K562 (cell line): ENCODE data around the gene SETD5. TPM values are rescaled to one million over a fixed set of nuclear protein-coding genes. Genes with fewer than 3 reads are reported as not detected.
A peak's percentile ranks its signal among the peaks of the same experiment; 100 is the strongest.

Experiments used
- ATAC-seq: fragments of 200-7000 bp; cut with Tn5 transposase; 3 replicates; pipeline ENCODE4 v1.9.1; 2020; ENCODE audit warnings: moderate library complexity
- BruUV-seq: library from RNA; stranded (reverse); fragments of 400-500 nt; replicated peaks from 2 replicates; lab custom pipeline; 2021; lab: Mats Ljungman, UMichigan
- CTCF ChIA-PET: fragments of 300-600 bp; formaldehyde crosslinking; extraction: SDS; loops from one replicate; lab custom pipeline; 2021; ENCODE audit warnings: low intra/inter-chr PET ratio; lab: Yijun Ruan, JAX
- POLR2A ChIA-PET: fragments of 300-600, 350-650 bp; sonication (Branson Sonifier 250); formaldehyde crosslinking; extraction: SDS; loops from one replicate; lab custom pipeline; 2021; ENCODE audit warnings: antibody characterized with exemption, inconsistent platforms; lab: Yijun Ruan, JAX
- DNase-seq, 4 experiments: peaks; one replicate each; pipeline versions ENCODE4 v3.0.0 to v3.0.0-alpha.2; 2011 to 2018; ENCODE audit warnings: low spot score in 3 of 4, mixed read lengths in 3 of 4; ENCODE audit errors: extremely low read depth in 1 of 4
- FAIRE-seq: peaks from 2 replicates; lab custom pipeline; 2011; peaks lifted over from hg19 to GRCh38; lab: Jason Lieb, UNC
- H2AFZ ChIP-seq: 2 replicates; pipeline ENCODE4 v1.6.0; 2011; ENCODE audit warnings: low read depth, low read length, control low read depth, inconsistent platforms
- H3K27ac ChIP-seq: fragments of 200-600 bp; 3 replicates; pipeline ENCODE4 v1.8.0; 2011; ENCODE audit warnings: low read depth, mild to moderate bottlenecking, control low read depth, inconsistent platforms, low read length, moderate library complexity, mixed read lengths; ENCODE audit errors: extremely low read depth
- H3K27me3 ChIP-seq, 2 experiments: fragments of 300-600 bp in 1 of 2; 2 replicates in 1 of 2; 3 replicates in 1 of 2; pipeline versions ENCODE4 v1.6.0 to v1.8.0; 2011; ENCODE audit warnings: inconsistent platforms in 2 of 2, low read length in 2 of 2, mild to moderate bottlenecking in 1 of 2, mixed read lengths in 1 of 2, moderate library complexity in 1 of 2; ENCODE audit not compliant: control insufficient read depth in 2 of 2, insufficient read depth in 2 of 2
- H3K36me3 ChIP-seq: fragments of 300-600 bp; 3 replicates; pipeline ENCODE4 v1.8.0; 2011; ENCODE audit warnings: mild to moderate bottlenecking, low read length, inconsistent platforms; ENCODE audit not compliant: control insufficient read depth, insufficient read depth
- H3K4me1 ChIP-seq, 2 experiments: fragments of 200-600 bp in 1 of 2; replicated peaks in 1 of 2; 2 replicates in 1 of 2; 3 replicates in 1 of 2; pipeline versions ENCODE4 v1.5.1 to v1.8.0; 2011; ENCODE audit warnings: inconsistent platforms in 2 of 2, low read length in 2 of 2, mild to moderate bottlenecking in 1 of 2, mixed read lengths in 1 of 2, moderate library complexity in 1 of 2; ENCODE audit not compliant: control insufficient read depth in 2 of 2, insufficient read depth in 2 of 2
- H3K4me2 ChIP-seq: 2 replicates; pipeline ENCODE4 v1.6.1; 2011; ENCODE audit warnings: low read length, control low read depth, inconsistent platforms, mixed read lengths; ENCODE audit not compliant: insufficient read depth
- H3K4me3 ChIP-seq: fragments of 200-600 bp; sonication (generic), shearing (Covaris generic); 2 replicates; pipeline ENCODE4 v1.5.1; 2016; ENCODE audit warnings: control low read depth, inconsistent platforms
- H3K79me2 ChIP-seq: fragments of 200-600 bp; 3 replicates; pipeline ENCODE4 v1.8.0; 2011; ENCODE audit warnings: low read length, inconsistent platforms; ENCODE audit not compliant: control insufficient read depth, insufficient read depth
- H3K9ac ChIP-seq, 2 experiments: 2 replicates each; pipeline versions ENCODE4 v1.6.0 to v1.6.1; 2011; ENCODE audit warnings: low read depth in 2 of 2, low read length in 2 of 2, control low read depth in 1 of 2, inconsistent platforms in 1 of 2, mild to moderate bottlenecking in 1 of 2, mixed read lengths in 1 of 2; ENCODE audit not compliant: insufficient read depth in 1 of 2
- H3K9me1 ChIP-seq: one replicate; pipeline ENCODE4 v1.6.0; 2011; ENCODE audit warnings: inconsistent platforms, mild to moderate bottlenecking, low read length, moderate library complexity; ENCODE audit not compliant: control insufficient read depth, insufficient read depth
- H3K9me3 ChIP-seq: replicated peaks from 2 replicates; pipeline ENCODE4 v1.5.1; 2011; ENCODE audit warnings: low read depth, low read length, inconsistent platforms; ENCODE audit not compliant: control insufficient read depth, insufficient read depth
- H4K20me1 ChIP-seq: replicated peaks from 2 replicates; pipeline ENCODE4 v1.6.1; 2011; ENCODE audit warnings: low read length, inconsistent platforms, mixed read lengths; ENCODE audit not compliant: control insufficient read depth, insufficient read depth
- HDAC2 ChIP-seq: fragments of 450-650 bp; IDR thresholded peaks from 2 replicates; pipeline ENCODE4 v1.6.1; 2016; ENCODE audit warnings: mild to moderate bottlenecking
- MEIS2 ChIP-seq: fragments of 450-650 bp; IDR thresholded peaks from 2 replicates; pipeline ENCODE4 v1.6.1; 2014; ENCODE audit warnings: mild to moderate bottlenecking; ENCODE audit not compliant: partially characterized antibody
- YY1 ChIP-seq, 3 experiments: IDR thresholded peaks; 2 replicates each; pipeline ENCODE4 v1.6.1; 2011; ENCODE audit warnings: low read length in 2 of 3, mild to moderate bottlenecking in 2 of 3, moderate library complexity in 2 of 3, borderline replicate concordance in 1 of 3, control low read depth in 1 of 3, low read depth in 1 of 3; ENCODE audit not compliant: insufficient read depth in 3 of 3, insufficient replicate concordance in 2 of 3, control insufficient read depth in 1 of 3, insufficient read length in 1 of 3; ENCODE audit errors: extremely low read depth in 1 of 3
- ZFPM2 ChIP-seq: fragments of 250-450 bp; sonication (Bioruptor Pico); IDR thresholded peaks from 2 replicates; pipeline ENCODE4 v1.5.1; 2022; ENCODE audit warnings: mild to moderate bottlenecking
- ZKSCAN8 ChIP-seq: fragments of 200-800 bp; sonication (Bioruptor generic); IDR thresholded peaks from 2 replicates; pipeline ENCODE4 v1.6.1; 2016; ENCODE audit warnings: missing genetic modification characterization, missing compliant biosample characterization
- ZNF780A ChIP-seq: fragments of 250-450 bp; sonication (Bioruptor Pico); IDR thresholded peaks from 2 replicates; pipeline ENCODE4 v1.5.0; 2021; ENCODE audit warnings: mild to moderate bottlenecking
- WGBS: fragments of 100-300 bp; shearing (Covaris generic); methylation state at CpG from one replicate; pipeline ENCODE4 v1.1.6; 2016; ENCODE audit warnings: low coverage, mixed read lengths; ENCODE audit not compliant: insufficient coverage; ENCODE audit errors: missing lambda C conversion rate; 5-methylcytosine and 5-hydroxymethylcytosine counted together
- in situ Hi-C: fragments of 300-500 bp; cut with MboI; formaldehyde crosslinking; loops from 4 replicates; pipeline ENCODE4 v1.15.0; 2018; ENCODE audit warnings: inconsistent platforms, mixed read lengths
- intact Hi-C: fragments of 100-400 bp; cut with micrococcal nuclease; formaldehyde crosslinking; loops from 2 replicates; pipeline ENCODE4 v1.14.2; 2022
- polyA plus RNA-seq, 8 experiments: library from polyadenylated mRNA; depleted of rRNA in 4 of 8; stranded (reverse) in 5 of 8; unstranded in 3 of 8; fragments of >200 nt; fragmentation: Nextera tagmentation in 2 of 8; fragmentation: Illumina TruSeq in 1 of 8; extraction: Ambion mirVana in 2 of 8; extraction: Trizol in 1 of 8; gene quantifications; 2 replicates each; pipeline versions ENCODE4 v1.2.1 to v1.2.3, GENCODE V29; 2011 to 2014; ENCODE audit warnings: inconsistent platforms in 1 of 8, missing spikeins in 1 of 8
- total RNA-seq, 7 experiments: library from RNA; depleted of rRNA in 6 of 7; stranded (reverse); fragments of >200 nt in 6 of 7; fragmentation: Illumina TruSeq in 2 of 7; extraction: Trizol in 2 of 7; gene quantifications; 2 replicates each; pipeline versions ENCODE4 v1.2.1 to v1.2.3, GENCODE V29; 2011 to 2021; ENCODE audit warnings: low replicate concordance in 1 of 7
- TF ChIP-seq, protein P1 (sequence below): fragments of 250-450 bp; sonication (Bioruptor Pico); IDR thresholded peaks from 2 replicates; pipeline ENCODE4 v1.5.0; 2021

Gene SETD5
- total and polyA plus RNA-seq, 9 of the 15 experiments (the other 6 are each of a cell fraction or from before 2014, with no cell fraction given) = 20.8 to 135 (median 87.2) TPM

DNA sequence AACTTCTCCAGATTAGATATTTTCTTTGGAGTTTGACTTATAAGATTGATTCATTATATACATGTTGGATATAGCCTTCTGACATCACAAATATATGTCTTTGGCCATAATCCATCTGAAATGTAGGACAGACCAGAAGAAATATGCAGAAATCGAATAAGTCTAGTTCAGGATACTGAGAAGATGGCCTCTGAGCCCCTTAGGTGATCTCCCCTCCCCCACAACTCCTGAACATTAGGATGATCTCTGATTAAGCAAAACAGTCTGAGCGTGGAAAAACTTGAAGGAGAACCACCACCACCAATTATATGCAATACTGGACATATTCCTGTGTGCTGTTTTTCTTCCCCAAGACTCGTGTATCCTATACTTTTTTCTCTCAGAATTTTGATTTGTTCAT, 3.2 kb downstream of the SETD5 start (continued):
- peak in 1 of 3 experiments; percentile 81 for TF ChIP-seq YY1 (IDR thresholded peaks at IDR 0.05; ENCODE audit: borderline replicate concordance in 1 of 3, control insufficient read depth in 1 of 3, extremely low read depth in 1 of 3, insufficient read depth in 3 of 3, insufficient read length in 1 of 3, insufficient replicate concordance in 2 of 3, low read depth in 1 of 3, low read length in 2 of 3)
- TF ChIP-seq, protein P1, sequence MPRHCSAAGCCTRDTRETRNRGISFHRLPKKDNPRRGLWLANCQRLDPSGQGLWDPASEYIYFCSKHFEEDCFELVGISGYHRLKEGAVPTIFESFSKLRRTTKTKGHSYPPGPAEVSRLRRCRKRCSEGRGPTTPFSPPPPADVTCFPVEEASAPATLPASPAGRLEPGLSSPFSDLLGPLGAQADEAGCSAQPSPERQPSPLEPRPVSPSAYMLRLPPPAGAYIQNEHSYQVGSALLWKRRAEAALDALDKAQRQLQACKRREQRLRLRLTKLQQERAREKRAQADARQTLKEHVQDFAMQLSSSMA (CRISPR knock-in tag) = no peak
- peak; percentile 21; the same call in 1 of the 2 replicates for TF ChIP-seq ZKSCAN8
- no peak for TF ChIP-seq ZNF780A
- 0 out of 2 replicates have a peak, but pooled peaks have one; percentile 15 for TF ChIP-seq HDAC2

GRCh38 chr3:9401986-9402385, 4.6 kb downstream of the SETD5 start:
- no peak for ATAC-seq
- DNase-seq = no peak
- FAIRE-seq = no peak
- Histone ChIP-seq H3K4me3 (peak overlapping the region; percentile 19), H3K9me3 (no peaks in the 10 kb centered on the region), H4K20me1 (peaks cover 55% of the 10 kb centered on the region), H3K4me1 (peaks cover 3 to 36% of the 10 kb centered on the region in 2 experiments; a peak in 4 of 5 replicates), H2AFZ (no peak overlapping the region), H3K4me2 (peak overlapping the region; percentile 77), H3K9ac (peak overlapping the region in 1 of 2 experiments; percentile 97; a peak in 2 of 4 replicates), H3K27me3 (no peaks in the 10 kb centered on the region), H3K79me2 (peaks cover 94% of the 10 kb centered on the region), H3K27ac (peak overlapping the region; percentile 63), H3K9me1 (no peaks in the 10 kb centered on the region), H3K36me3 (peaks cover 11% of the 10 kb centered on the region; the same call in 1 of the 3 replicates)
- BruUV-seq = no TSS peak
- intact Hi-C loops = no loop called here
- ChIA-PET POLR2A (interaction anchor here (1.1 to 2.1 kb wide), 4 partner anchors 14 to 34 kb away, joined by 3 to 7 read pairs (median 5); no protein-coding TSS in a partner anchor), CTCF (interaction anchor here (0.6 to 0.7 kb wide), 2 partner anchors 21 to 582 kb away, joined by 3 read pairs; no protein-coding TSS in a partner anchor)
- TF ChIP-seq ZFPM2 (CRISPR knock-in tag) = no peak
- TF ChIP-seq MEIS2 = peak; percentile 25
- WGBS = 8% methylated on average over 4 of the region's 4 CpGs
- in situ Hi-C loops = no loop called here
